Activated T-cell treated with anti-CD3 and anti-CD28 coated beads, Interleukin-2, amount 50 U/mL, for 4 hours (primary cell): Measurements from ENCODE around the gene LRP11. TPM values are rescaled to one million over a fixed set of nuclear protein-coding genes. Genes with fewer than 3 reads are reported as not detected.

Experiments
- ATAC-seq, 2 donors: fragments of 200-7000 bp; cut with Tn5 transposase; one replicate each; pipeline ENCODE4 v1.10.0; 2021
- DNase-seq: peaks from one replicate; pipeline ENCODE4 v3.0.0-alpha.2; 2020
- H3K27me3 Mint-ChIP-seq: one replicate; pipeline ENCODE4 v1.8.0; 2021; ENCODE audit warnings: low read depth, mixed read lengths
- H3K36me3 Mint-ChIP-seq: one replicate; pipeline ENCODE4 v1.8.0; 2022; ENCODE audit warnings: mixed read lengths; ENCODE audit not compliant: insufficient read depth
- H3K4me1 Mint-ChIP-seq: one replicate; pipeline ENCODE4 v1.8.0; 2021; ENCODE audit warnings: low read depth, mixed read lengths
- H3K4me3 Mint-ChIP-seq: one replicate; pipeline ENCODE4 v1.8.0; 2021; ENCODE audit warnings: mild to moderate bottlenecking, moderate library complexity, mixed read lengths
- H3K9me3 Mint-ChIP-seq: one replicate; pipeline ENCODE4 v1.8.0; 2021; ENCODE audit warnings: mixed read lengths
- total RNA-seq, 3 donors: library from RNA; stranded (reverse); gene quantifications; one replicate each; pipeline ENCODE4 v1.2.1, GENCODE V29; 2021

LRP11 gene
- total RNA-seq, 3 donors from 2014 or later: 2.0 to 3.4 (median 3.2) TPM

- H3K27me3 Mint-ChIP-seq: no peaks in the 10 kb centered on the region
- ATAC-seq (peak; percentile 41 to 43), DNase-seq (peak; percentile 71)
- peaks cover 2% of the 10 kb centered on the region for H3K4me1 Mint-ChIP-seq
- H3K4me3 Mint-ChIP-seq: no peak overlapping the region
- no peaks in the 10 kb centered on the region for H3K36me3 Mint-ChIP-seq
- H3K9me3 Mint-ChIP-seq: no peaks in the 10 kb centered on the region
These were observed 29.4 kb downstream of the LRP11 start for GRCh38 chr6:149834513-149835481.

GRCh38 chr6:149833651-149834050 lies 30.5 kb downstream of the LRP11 start:
- no peaks in the 10 kb centered on the region for H3K27me3 Mint-ChIP-seq
- no peaks in the 10 kb centered on the region for H3K9me3 Mint-ChIP-seq
- no peaks in the 10 kb centered on the region for H3K36me3 Mint-ChIP-seq
- ATAC-seq (no peak), DNase-seq (no peak)
- no peak overlapping the region for H3K4me3 Mint-ChIP-seq
- H3K4me1 Mint-ChIP-seq: peaks cover 2% of the 10 kb centered on the region

- no peak for DNase-seq
- Mint-ChIP-seq H3K4me1 (peaks cover 2% of the 10 kb centered on the region), H3K9me3 (no peaks in the 10 kb centered on the region), H3K4me3 (no peak overlapping the region), H3K36me3 (no peaks in the 10 kb centered on the region), H3K27me3 (no peaks in the 10 kb centered on the region)
- ATAC-seq: no peak
These were observed 32.8 kb downstream of the LRP11 start for GRCh38 chr6:149831308-149831820.

DNA sequence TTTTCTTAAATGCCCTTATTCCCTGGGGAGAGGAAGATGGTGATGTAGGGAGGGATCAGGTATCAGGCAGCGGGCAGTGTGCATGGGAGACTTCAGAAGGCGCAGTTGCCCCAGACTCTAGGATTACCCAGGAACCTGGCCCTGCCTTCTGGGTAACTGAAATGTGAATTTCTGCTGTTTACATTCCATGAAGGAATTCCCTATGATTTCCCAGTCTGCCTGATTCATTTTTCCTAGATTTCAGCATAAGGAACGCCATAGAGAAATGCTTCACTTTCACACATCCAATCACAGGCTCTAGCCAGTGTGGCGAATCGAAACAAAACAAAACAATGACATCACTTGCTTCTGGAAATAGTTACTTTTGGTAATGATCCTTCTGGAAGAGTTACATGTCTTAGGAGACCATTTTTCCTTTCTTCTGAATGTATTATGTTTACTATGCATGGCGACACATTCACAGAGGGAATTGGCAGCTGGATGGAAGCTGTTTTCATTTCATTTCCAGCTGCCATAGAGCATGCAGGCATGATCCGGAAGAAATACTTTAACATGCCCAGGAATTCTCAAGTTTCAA lies 33.3 kb downstream of the LRP11 start:
- Mint-ChIP-seq H3K27me3 (no peaks in the 10 kb centered on the region), H3K4me3 (no peak overlapping the region), H3K9me3 (no peaks in the 10 kb centered on the region), H3K4me1 (peaks cover 2% of the 10 kb centered on the region), H3K36me3 (no peaks in the 10 kb centered on the region)
- ATAC-seq (no peak), DNase-seq (no peak)

DNA sequence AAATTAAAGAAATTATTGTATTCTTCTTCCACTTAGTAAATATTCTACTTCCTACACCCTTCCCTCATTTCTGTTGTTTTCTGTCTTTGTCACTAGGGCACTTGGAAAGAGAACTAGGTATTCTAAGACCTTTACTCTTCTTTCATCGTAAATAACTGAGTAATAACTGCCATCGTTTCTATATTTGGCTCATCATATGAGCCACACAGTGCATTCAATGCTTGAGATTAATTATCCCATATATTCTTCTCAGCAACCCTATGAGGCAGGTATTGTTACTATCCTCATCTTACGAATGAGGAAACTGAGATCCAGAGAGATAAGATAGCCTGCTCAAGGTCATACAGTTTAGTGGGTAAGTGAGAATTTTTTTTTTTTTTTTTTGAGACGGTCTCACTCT lies 38.9 kb downstream of the LRP11 start:
- ATAC-seq (no peak), DNase-seq (no peak)
- no peaks in the 10 kb centered on the region for H3K27me3 Mint-ChIP-seq
- peaks cover 4% of the 10 kb centered on the region for H3K36me3 Mint-ChIP-seq
- H3K9me3 Mint-ChIP-seq: no peaks in the 10 kb centered on the region
- H3K4me1 Mint-ChIP-seq: no peaks in the 10 kb centered on the region
- no peak overlapping the region for H3K4me3 Mint-ChIP-seq

GRCh38 chr6:149823013-149823412 lies 41.1 kb downstream of the LRP11 start:
- no peak for DNase-seq
- H3K27me3 Mint-ChIP-seq: no peaks in the 10 kb centered on the region
- no peak overlapping the region for H3K4me3 Mint-ChIP-seq
- ATAC-seq: no peak
- no peaks in the 10 kb centered on the region for H3K9me3 Mint-ChIP-seq
- H3K36me3 Mint-ChIP-seq: peaks cover 4% of the 10 kb centered on the region
- no peaks in the 10 kb centered on the region for H3K4me1 Mint-ChIP-seq

DNA sequence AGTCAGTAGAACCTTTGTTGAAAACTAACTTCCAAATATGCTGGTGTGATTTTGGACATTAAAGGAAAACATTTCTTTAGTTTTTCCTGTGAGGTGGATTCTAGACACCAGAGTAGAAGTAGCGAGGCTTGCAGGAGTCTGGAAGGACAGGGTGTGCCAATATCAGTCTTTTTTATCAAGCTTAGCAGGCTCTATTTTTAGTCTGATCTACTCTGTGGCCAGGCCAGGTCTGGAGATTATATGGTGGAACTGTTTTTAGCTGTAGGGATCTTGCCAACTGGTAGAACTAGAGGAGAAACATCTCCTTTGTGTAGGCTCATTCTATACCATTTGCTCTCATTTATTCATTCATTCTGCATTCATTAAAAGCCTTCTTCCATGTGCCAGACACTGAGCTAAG lies 42.7 kb downstream of the LRP11 start:
- H3K4me3 Mint-ChIP-seq: no peak overlapping the region
- no peaks in the 10 kb centered on the region for H3K9me3 Mint-ChIP-seq
- ATAC-seq (no peak), DNase-seq (no peak)
- no peaks in the 10 kb centered on the region for H3K27me3 Mint-ChIP-seq
- no peaks in the 10 kb centered on the region for H3K4me1 Mint-ChIP-seq
- H3K36me3 Mint-ChIP-seq: peaks cover 4% of the 10 kb centered on the region

- H3K4me3 Mint-ChIP-seq: no peak overlapping the region
- ATAC-seq: no peak
- H3K9me3 Mint-ChIP-seq: no peaks in the 10 kb centered on the region
- H3K4me1 Mint-ChIP-seq: no peaks in the 10 kb centered on the region
- peaks cover 4% of the 10 kb centered on the region for H3K36me3 Mint-ChIP-seq
- no peak for DNase-seq
- no peaks in the 10 kb centered on the region for H3K27me3 Mint-ChIP-seq
These were observed 43.7 kb downstream of the LRP11 start for GRCh38 chr6:149820506-149820905.

GRCh38 chr6:149815788-149816187 lies 48.4 kb downstream of the LRP11 start:
- H3K36me3 Mint-ChIP-seq: peaks cover 8% of the 10 kb centered on the region
- no peak for DNase-seq

DNA sequence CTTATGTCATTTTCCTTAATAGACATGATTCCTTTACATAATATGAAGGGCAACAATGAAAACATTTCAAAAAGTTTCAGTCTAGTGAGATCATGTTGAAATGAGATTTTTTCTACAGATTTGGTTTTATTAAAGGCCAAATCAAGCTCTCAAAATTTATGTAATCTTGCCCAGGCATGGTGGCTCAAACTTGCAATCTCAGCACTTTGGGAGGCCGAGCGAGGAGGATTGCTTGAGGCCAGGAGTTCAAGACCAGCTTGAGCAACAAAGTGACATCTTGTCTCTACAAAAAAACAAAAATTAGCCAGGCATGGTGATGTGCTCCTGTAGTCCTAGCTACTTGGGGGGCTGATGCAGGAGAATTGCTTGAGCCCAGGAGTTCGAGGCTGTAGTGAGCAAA lies 50.8 kb downstream of the LRP11 start:
- no peaks in the 10 kb centered on the region for H3K9me3 Mint-ChIP-seq
- H3K4me1 Mint-ChIP-seq: peaks cover 3% of the 10 kb centered on the region
- no peak for DNase-seq
- no peak for ATAC-seq
- no peaks in the 10 kb centered on the region for H3K27me3 Mint-ChIP-seq
- H3K36me3 Mint-ChIP-seq: peaks cover 11% of the 10 kb centered on the region
- no peak overlapping the region for H3K4me3 Mint-ChIP-seq

More at GRCh38 chr6:149815788-149816187, 48.4 kb downstream of the LRP11 start:
- Mint-ChIP-seq H3K4me3 (no peak overlapping the region), H3K9me3 (no peaks in the 10 kb centered on the region), H3K27me3 (no peaks in the 10 kb centered on the region), H3K4me1 (no peaks in the 10 kb centered on the region)
- ATAC-seq: no peak

DNA sequence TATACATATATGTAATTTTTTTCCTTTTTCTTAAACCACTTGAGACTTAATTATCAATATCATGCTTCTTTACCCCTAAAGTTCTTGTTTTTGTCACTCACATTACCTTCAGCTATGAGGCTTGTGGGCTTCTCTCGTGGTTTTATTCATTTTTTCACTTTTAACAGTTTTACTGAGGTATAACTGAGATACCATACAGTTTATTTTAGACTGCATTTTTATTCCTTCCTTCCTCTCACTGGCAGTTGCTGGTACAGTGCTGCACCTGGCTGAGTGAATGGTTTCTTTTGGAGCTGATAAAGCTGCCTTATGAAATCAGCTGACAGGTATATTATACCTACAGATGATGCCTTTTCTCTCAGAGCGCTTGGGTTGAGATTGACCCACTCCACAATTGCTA lies 54.4 kb downstream of the LRP11 start:
- Mint-ChIP-seq H3K36me3 (peaks cover 17% of the 10 kb centered on the region), H3K4me1 (peaks cover 10% of the 10 kb centered on the region), H3K4me3 (no peak overlapping the region), H3K9me3 (no peaks in the 10 kb centered on the region), H3K27me3 (no peaks in the 10 kb centered on the region)
- DNase-seq (no peak), ATAC-seq (no peak)

- peaks cover 16% of the 10 kb centered on the region for H3K36me3 Mint-ChIP-seq
- H3K4me1 Mint-ChIP-seq: peaks cover 10% of the 10 kb centered on the region
- H3K4me3 Mint-ChIP-seq: no peak overlapping the region
- ATAC-seq: peak in 1 of 2 donors; percentile 27
- no peaks in the 10 kb centered on the region for H3K9me3 Mint-ChIP-seq
- no peaks in the 10 kb centered on the region for H3K27me3 Mint-ChIP-seq
- DNase-seq: no peak
These were observed 58.0 kb downstream of the LRP11 start for GRCh38 chr6:149806127-149806526.

DNA sequence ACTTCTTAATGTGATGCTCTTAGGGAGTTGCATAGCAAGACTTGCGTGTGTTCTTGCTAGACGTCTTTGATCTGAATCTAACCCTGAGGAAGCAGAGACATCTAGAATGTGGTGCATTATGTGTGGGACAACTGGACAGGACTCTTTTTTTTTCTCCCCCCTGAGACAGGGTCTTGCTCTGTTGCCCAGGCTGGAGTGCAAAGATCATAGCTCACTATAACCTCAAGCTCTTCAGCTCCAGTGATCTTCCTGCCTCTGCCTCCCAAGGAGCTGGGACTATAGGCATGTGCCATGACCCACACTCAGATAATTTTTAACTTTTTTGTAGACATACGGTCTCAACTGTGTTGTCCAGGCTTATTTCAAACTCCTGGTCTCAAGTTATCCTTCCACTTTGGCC lies 80.6 kb downstream of the LRP11 start:
- Mint-ChIP-seq H3K4me3 (no peak overlapping the region), H3K36me3 (peaks cover 13% of the 10 kb centered on the region), H3K4me1 (no peaks in the 10 kb centered on the region), H3K27me3 (no peaks in the 10 kb centered on the region), H3K9me3 (no peaks in the 10 kb centered on the region)
- DNase-seq (no peak), ATAC-seq (no peak)

- peaks cover 13% of the 10 kb centered on the region for H3K36me3 Mint-ChIP-seq
- no peak for DNase-seq
- H3K27me3 Mint-ChIP-seq: no peaks in the 10 kb centered on the region
- H3K4me3 Mint-ChIP-seq: no peak overlapping the region
- ATAC-seq: no peak
- H3K4me1 Mint-ChIP-seq: no peaks in the 10 kb centered on the region
- H3K9me3 Mint-ChIP-seq: no peaks in the 10 kb centered on the region
These were observed 81.8 kb downstream of the LRP11 start for GRCh38 chr6:149782337-149782736.

GRCh38 chr6:149781715-149782114 lies 82.4 kb downstream of the LRP11 start:
- Mint-ChIP-seq H3K9me3 (no peaks in the 10 kb centered on the region), H3K27me3 (no peaks in the 10 kb centered on the region)
- no peak for ATAC-seq

More at GRCh38 chr6:149781715-149782114, 82.4 kb downstream of the LRP11 start:
- DNase-seq: no peak
- Mint-ChIP-seq H3K4me1 (no peaks in the 10 kb centered on the region), H3K4me3 (no peak overlapping the region), H3K36me3 (peaks cover 13% of the 10 kb centered on the region)
